HCT116 (cell line): ENCODE measurements around the gene GLP2R.

ENCODE experiments used
- CTCF ChIP-seq, 3 experiments: fragments of 200-600 bp in 1 of 3; sonication (generic) in 1 of 3; IDR thresholded peaks in 2 of 3; conservative IDR thresholded peaks in 1 of 3; 2 replicates each; pipeline ENCODE4 v1.5.1; 2012 to 2017; ENCODE audit warnings: low read depth in 2 of 3, low read length in 2 of 3, antibody characterized with exemption in 1 of 3, borderline replicate concordance in 1 of 3, control low read depth in 1 of 3, mild to moderate bottlenecking in 1 of 3, mixed read lengths in 1 of 3, mixed run types in 1 of 3, moderate library complexity in 1 of 3; ENCODE audit not compliant: insufficient read depth in 1 of 3
- EGR1 ChIP-seq: IDR thresholded peaks from 2 replicates; pipeline ENCODE4 v1.6.1; 2012; ENCODE audit warnings: low read depth
- EZH2 ChIP-seq: fragments of 200-600 bp; sonication (generic); IDR thresholded peaks from 2 replicates; pipeline ENCODE4 v1.6.1; 2017; ENCODE audit warnings: antibody characterized with exemption, mixed run types
- JUND ChIP-seq: IDR thresholded peaks from 2 replicates; pipeline ENCODE4 v1.6.1; 2012
- POLR2A ChIP-seq: IDR thresholded peaks from 2 replicates; pipeline ENCODE4 v1.7.0; 2011; ENCODE audit warnings: borderline replicate concordance; ENCODE audit not compliant: insufficient read depth, insufficient read length; ENCODE audit errors: extremely low read depth
- POLR2AphosphoS5 ChIP-seq: IDR thresholded peaks from 2 replicates; pipeline ENCODE4 v1.6.1; 2011; ENCODE audit warnings: mild to moderate bottlenecking, low read depth, low read length, moderate library complexity
- RAD21 ChIP-seq: IDR thresholded peaks from 2 replicates; pipeline ENCODE4 v1.6.1; 2012; ENCODE audit warnings: low read depth, mild to moderate bottlenecking
- REST ChIP-seq: IDR thresholded peaks from 2 replicates; pipeline ENCODE4 v1.6.1; 2012; ENCODE audit warnings: low read depth
- SIN3A ChIP-seq: IDR thresholded peaks from 2 replicates; pipeline ENCODE4 v1.6.1; 2012; ENCODE audit warnings: low read depth
- ZBTB33 ChIP-seq: IDR thresholded peaks from 2 replicates; pipeline ENCODE4 v1.6.1; 2011; ENCODE audit warnings: mild to moderate bottlenecking, low read length, moderate library complexity; ENCODE audit not compliant: insufficient replicate concordance; ENCODE audit errors: extremely low read depth

- no peak for TF ChIP-seq CTCF (IDR thresholded peaks at IDR 0.05 in 2 of 3, conservative IDR thresholded peaks at IDR 0.05 in 1 of 3; ENCODE audit: borderline replicate concordance in 1 of 3, insufficient read depth in 1 of 3, low read depth in 2 of 3, low read length in 2 of 3)
- TF ChIP-seq POLR2A, result no peak
- TF ChIP-seq EZH2, result no peak
- no peak for TF ChIP-seq ZBTB33
- TF ChIP-seq RAD21, result no peak
- TF ChIP-seq POLR2AphosphoS5, result no peak
- TF ChIP-seq SIN3A, result no peak
- no peak for TF ChIP-seq EGR1
- TF ChIP-seq REST, result no peak
- no peak for TF ChIP-seq JUND
These were observed 76.4 kb downstream of the GLP2R start for GRCh38 chr17:9902120-9902519.
